LHCN-M2 (cell line): ENCODE data around the gene PPP1R15B. TPM values are rescaled to one million over a fixed set of nuclear protein-coding genes. Genes with fewer than 3 reads are reported as not detected.
A peak's percentile ranks its signal among the peaks of the same experiment; 100 is the strongest.

ENCODE experiments used
- DNase-seq: peaks from one replicate; pipeline ENCODE4 v3.0.0-alpha.2; 2012; ENCODE audit warnings: low read depth
- polyA plus RNA-seq: library from polyadenylated mRNA; unstranded; fragments of >200 nt; gene quantifications from one replicate; pipeline ENCODE4 v1.2.1, GENCODE V29; 2012; ENCODE audit warnings: missing spikeins
- total RNA-seq: library from RNA; depleted of rRNA; stranded (reverse); fragments of >200 nt; gene quantifications from 2 replicates; pipeline ENCODE4 v1.2.3, GENCODE V29; 2014; rRNA removed

PPP1R15B gene
- 15.1 and 17.8 TPM in 2 replicates for total RNA-seq
- 5.9 TPM for polyA plus RNA-seq

- DNase-seq, result peak; percentile 99
Measured at GRCh38 chr1:204411451-204412204, at the start of gene PPP1R15B. TSS of gene PPP1R15B (minus strand) at chr1:204411817. CDS start at chr1:204411411, 406 bp downstream.

GRCh38 chr1:204460346-204460745 is 48.7 kb upstream of the PPP1R15B start:
- DNase-seq, result no peak

GRCh38 chr1:204459706-204460105 is 48.1 kb upstream of the PPP1R15B start:
- DNase-seq, result no peak

GRCh38 chr1:204457666-204458065 is 46.0 kb upstream of the PPP1R15B start:
- DNase-seq, result no peak

- no peak for DNase-seq
Measured at GRCh38 chr1:204456826-204457442, 45.3 kb upstream of the PPP1R15B start.

GRCh38 chr1:204455831-204456145 is 44.2 kb upstream of the PPP1R15B start:
- DNase-seq, result no peak

- DNase-seq, result no peak
Measured at GRCh38 chr1:204455063-204455830, 43.6 kb upstream of the PPP1R15B start.

- DNase-seq, result no peak
Measured at GRCh38 chr1:204454476-204454875, 42.9 kb upstream of the PPP1R15B start.

GRCh38 chr1:204453141-204453772 is 41.6 kb upstream of the PPP1R15B start:
- no peak for DNase-seq

GRCh38 chr1:204451352-204452124 is 39.9 kb upstream of the PPP1R15B start:
- DNase-seq, result no peak

GRCh38 chr1:204450461-204451257 is 39.0 kb upstream of the PPP1R15B start:
- DNase-seq, result no peak

GRCh38 chr1:204449678-204450280 is 38.2 kb upstream of the PPP1R15B start:
- DNase-seq, result no peak

- DNase-seq, result no peak
Measured at GRCh38 chr1:204448991-204449677, 37.5 kb upstream of the PPP1R15B start.

- DNase-seq, result no peak
Measured at GRCh38 chr1:204448344-204448964, 36.8 kb upstream of the PPP1R15B start.

GRCh38 chr1:204447736-204448135 is 36.1 kb upstream of the PPP1R15B start:
- DNase-seq, result no peak

GRCh38 chr1:204447190-204447589 is 35.6 kb upstream of the PPP1R15B start:
- DNase-seq, result no peak

GRCh38 chr1:204446413-204447111 is 34.9 kb upstream of the PPP1R15B start:
- DNase-seq, result peak; percentile 58

- DNase-seq, result peak; percentile 28
Measured at GRCh38 chr1:204445860-204446412, 34.3 kb upstream of the PPP1R15B start.
